ENCODE results near the gene COLEC11.
"Not testable (repeated sequence)": the region's sequence is repeated elsewhere in the genome, so short reads cannot be mapped to it uniquely, and the experiment has no call there.

Gene COLEC11

GRCh38 chr2:3622967-3623366, 28.1 kb downstream of the COLEC11 start:
- in situ Hi-C loops (cut with MboI; ENCODE audit: low sequenced_read_pairs): no loop called here

- in situ Hi-C loops (cut with MboI; ENCODE audit: low sequenced_read_pairs): no loop called here
Measured at GRCh38 chr2:3624059-3624794, 29.3 kb downstream of the COLEC11 start.

- in situ Hi-C loops (cut with MboI; ENCODE audit: low sequenced_read_pairs): no loop called here
Measured at GRCh38 chr2:3625186-3625585, 30.3 kb downstream of the COLEC11 start.

- in situ Hi-C loops (cut with MboI; ENCODE audit: low sequenced_read_pairs): no loop called here
Measured at GRCh38 chr2:3626118-3626811, 31.4 kb downstream of the COLEC11 start.

GRCh38 chr2:3626812-3627499, 32.0 kb downstream of the COLEC11 start:
- in situ Hi-C loops (cut with MboI; ENCODE audit: low sequenced_read_pairs): no loop called here

- in situ Hi-C loops (cut with MboI; ENCODE audit: low sequenced_read_pairs): no loop called here
Measured at GRCh38 chr2:3627500-3628100, 32.7 kb downstream of the COLEC11 start.

GRCh38 chr2:3628241-3628679, 33.3 kb downstream of the COLEC11 start:
- in situ Hi-C loops (cut with MboI; ENCODE audit: low sequenced_read_pairs): no loop called here

- in situ Hi-C loops (cut with MboI; ENCODE audit: low sequenced_read_pairs): no loop called here
Measured at GRCh38 chr2:3628800-3629199, 33.9 kb downstream of the COLEC11 start.

- in situ Hi-C loops (cut with MboI; ENCODE audit: low sequenced_read_pairs): no loop called here
Measured at GRCh38 chr2:3630631-3631030, 35.7 kb downstream of the COLEC11 start.

GRCh38 chr2:3631161-3631850, 36.4 kb downstream of the COLEC11 start:
- in situ Hi-C loops (cut with MboI; ENCODE audit: low sequenced_read_pairs): no loop called here

- in situ Hi-C loops (cut with MboI; ENCODE audit: low sequenced_read_pairs): no loop called here
Measured at GRCh38 chr2:3631851-3632659, 37.1 kb downstream of the COLEC11 start.

GRCh38 chr2:3633089-3633981, 38.4 kb downstream of the COLEC11 start:
- in situ Hi-C loops (cut with MboI; ENCODE audit: low sequenced_read_pairs): no loop called here

GRCh38 chr2:3633982-3634595, 39.2 kb downstream of the COLEC11 start:
- in situ Hi-C loops (cut with MboI; ENCODE audit: low sequenced_read_pairs): no loop called here

- in situ Hi-C loops (cut with MboI; ENCODE audit: low sequenced_read_pairs): no loop called here
Measured at GRCh38 chr2:3634596-3635121, 39.7 kb downstream of the COLEC11 start.

- in situ Hi-C loops (cut with MboI; ENCODE audit: low sequenced_read_pairs): no loop called here
Measured at GRCh38 chr2:3635171-3635974, 40.5 kb downstream of the COLEC11 start.

GRCh38 chr2:3635975-3636327, 41.0 kb downstream of the COLEC11 start:
- in situ Hi-C loops (cut with MboI; ENCODE audit: low sequenced_read_pairs): not testable (repeated sequence)

GRCh38 chr2:3636586-3637310, 41.8 kb downstream of the COLEC11 start:
- in situ Hi-C loops (cut with MboI; ENCODE audit: low sequenced_read_pairs): no loop called here
